ENCODE measurements around the gene PCDHA1.
"Not testable (repeated sequence)": the region's sequence is repeated elsewhere in the genome, so short reads cannot be mapped to it uniquely, and the experiment has no call there.

PCDHA1 gene

DNA sequence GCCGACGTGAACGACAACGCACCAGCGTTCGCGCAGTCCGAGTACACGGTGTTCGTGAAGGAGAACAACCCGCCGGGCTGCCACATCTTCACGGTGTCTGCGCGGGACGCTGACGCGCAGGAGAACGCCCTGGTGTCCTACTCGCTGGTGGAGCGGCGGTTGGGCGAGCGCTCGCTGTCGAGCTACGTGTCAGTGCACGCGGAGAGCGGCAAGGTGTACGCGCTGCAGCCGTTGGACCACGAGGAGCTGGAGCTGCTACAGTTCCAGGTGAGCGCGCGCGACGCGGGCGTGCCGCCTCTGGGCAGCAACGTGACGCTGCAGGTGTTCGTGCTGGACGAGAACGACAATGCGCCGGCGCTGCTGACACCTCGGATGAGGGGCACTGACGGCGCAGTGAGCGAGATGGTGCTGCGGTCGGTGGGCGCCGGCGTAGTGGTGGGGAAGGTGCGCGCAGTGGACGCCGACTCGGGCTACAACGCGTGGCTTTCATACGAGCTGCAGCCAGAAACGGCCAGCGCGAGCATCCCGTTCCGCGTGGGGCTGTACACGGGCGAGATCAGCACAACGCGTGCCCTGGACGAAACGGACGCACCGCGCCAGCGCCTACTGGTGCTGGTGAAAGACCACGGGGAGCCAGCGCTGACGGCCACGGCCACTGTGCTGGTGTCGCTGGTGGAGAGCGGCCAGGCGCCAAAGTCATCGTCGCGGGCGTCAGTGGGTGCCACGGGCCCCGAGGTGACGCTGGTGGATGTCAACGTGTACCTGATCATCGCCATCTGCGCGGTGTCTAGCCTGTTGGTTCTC is 64.1 kb downstream of the PCDHA1 start:
- DNase-seq (ENCODE audit: low spot score), result not testable (repeated sequence)

GRCh38 chr5:140855772-140856674 is 70.1 kb downstream of the PCDHA1 start, which contains the start of gene PCDHA10:
TSS of gene PCDHA10 (plus strand) at chr5:140855897. CDS start at chr5:140856049, 152 bp downstream.
- no peak for DNase-seq (ENCODE audit: low spot score)

DNA sequence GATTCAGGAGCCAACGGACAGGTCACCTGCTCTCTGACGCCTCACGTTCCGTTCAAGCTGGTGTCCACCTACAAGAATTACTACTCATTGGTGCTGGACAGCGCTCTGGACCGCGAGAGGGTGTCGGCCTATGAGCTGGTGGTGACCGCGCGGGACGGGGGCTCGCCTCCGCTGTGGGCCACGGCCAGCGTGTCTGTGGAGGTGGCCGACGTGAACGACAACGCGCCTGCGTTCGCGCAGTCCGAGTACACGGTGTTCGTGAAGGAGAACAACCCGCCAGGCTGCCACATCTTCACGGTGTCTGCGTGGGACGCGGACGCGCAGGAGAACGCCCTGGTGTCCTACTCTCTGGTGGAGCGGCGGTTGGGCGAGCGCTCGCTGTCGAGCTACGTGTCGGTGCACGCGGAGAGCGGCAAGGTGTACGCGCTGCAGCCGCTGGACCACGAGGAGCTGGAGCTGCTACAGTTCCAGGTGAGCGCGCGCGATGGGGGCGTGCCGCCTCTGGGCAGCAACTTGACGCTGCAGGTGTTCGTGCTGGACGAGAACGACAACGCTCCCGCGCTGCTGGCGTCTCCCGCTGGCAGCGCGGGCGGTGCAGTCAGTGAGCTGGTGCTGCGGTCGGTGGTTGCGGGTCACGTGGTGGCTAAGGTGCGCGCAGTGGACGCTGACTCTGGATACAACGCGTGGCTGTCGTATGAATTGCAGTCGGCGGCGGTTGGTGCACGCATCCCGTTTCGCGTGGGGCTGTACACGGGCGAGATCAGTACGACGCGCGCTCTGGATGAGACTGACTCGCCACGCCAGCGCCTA is 71.4 kb downstream of the PCDHA1 start:
- no peak for DNase-seq (ENCODE audit: low spot score)

DNA sequence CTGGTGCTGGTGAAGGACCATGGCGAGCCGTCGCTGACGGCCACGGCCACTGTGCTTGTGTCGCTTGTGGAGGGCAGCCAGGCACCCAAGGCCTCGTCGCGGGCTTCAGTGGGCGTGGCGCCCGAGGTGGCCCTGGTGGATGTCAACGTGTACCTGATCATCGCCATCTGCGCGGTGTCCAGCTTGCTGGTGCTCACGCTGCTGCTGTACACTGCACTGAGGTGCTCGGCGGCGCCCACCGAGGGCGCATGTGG is 72.0 kb downstream of the PCDHA1 start:
- DNase-seq (ENCODE audit: low spot score), result no peak

DNA sequence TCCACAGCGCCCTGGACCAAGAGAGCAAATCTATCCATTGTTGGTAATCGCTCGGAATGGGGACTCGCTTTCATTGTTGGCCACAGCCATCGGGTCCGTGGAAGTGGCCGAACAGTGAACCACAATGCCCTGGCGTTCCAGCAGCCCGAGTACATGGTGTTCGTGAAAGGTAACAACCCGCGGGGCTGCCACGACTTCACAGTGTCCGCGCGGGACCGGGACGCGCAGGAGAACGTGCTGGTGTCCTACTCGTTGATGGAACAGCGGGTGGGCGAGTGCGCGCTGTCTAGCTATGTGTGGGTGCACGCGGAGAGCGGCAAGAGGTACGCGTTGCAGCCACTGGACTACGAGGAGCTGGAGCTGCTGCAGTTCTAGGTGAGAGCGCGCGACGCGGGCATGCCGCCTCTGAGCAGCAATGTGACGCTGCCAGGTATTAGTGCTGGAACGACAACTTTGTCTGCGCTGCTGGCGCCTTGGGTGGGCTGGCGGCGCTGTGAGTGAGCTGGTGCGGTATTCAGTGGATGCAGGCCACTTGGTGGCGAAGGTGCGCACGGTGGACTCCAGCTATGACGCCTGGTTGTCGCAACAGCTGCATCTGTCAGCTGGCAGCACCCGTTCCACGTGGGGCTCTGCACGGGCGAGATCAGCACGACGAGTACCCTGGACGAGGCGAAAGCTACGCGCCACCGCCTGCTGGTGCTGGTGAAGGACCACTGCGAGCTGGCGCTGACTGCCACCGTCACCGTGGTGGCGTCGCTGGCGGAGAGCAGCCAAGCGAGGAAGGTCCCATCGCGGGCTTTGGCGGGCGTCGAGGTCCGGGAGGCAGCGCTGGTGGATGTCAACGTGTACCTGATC is 76.7 kb downstream of the PCDHA1 start:
- DNase-seq (ENCODE audit: low spot score), result no peak

DNA sequence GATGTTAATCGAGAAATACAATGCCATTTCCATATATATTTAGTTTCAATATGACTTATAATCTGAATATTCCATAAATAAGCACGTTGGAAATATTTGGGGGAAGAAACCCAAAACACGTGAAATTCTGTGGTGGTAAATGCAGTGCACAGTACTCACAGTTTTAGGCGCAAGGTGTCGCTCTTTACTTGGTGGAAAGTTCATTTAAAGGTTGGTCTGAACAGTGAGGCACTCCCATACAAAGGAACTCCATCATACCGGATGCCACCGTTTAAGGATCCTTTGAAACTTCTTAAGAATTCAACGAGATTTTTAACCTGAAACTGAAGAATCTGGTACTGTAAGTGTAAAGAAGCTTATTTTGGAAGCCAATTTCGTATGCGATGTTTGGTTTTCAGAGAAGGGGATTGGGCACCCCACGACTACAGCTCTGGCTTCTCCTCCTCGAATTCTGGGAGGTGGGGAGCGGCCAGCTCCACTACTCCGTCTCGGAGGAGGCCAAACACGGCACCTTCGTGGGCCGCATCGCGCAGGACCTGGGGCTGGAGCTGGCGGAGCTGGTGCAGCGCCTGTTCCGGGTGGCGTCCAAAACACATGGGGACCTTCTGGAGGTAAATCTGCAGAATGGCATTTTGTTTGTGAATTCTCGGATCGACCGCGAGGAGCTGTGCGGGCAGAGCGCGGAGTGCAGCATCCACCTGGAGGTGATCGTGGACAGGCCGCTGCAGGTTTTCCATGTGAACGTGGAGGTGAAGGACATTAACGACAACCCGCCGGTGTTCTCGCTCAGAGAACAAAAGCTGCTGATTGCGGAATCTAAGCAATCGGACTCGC is 83.0 kb downstream of the PCDHA1 start, which contains the start of gene PCDHA11:
PCDHA11 (plus strand) TSS at position 237 of the 834 bp plus-strand sequence; CDS start at position 384, 147 bp downstream.
- peak; percentile 82 for DNase-seq (ENCODE audit: low spot score)

DNA sequence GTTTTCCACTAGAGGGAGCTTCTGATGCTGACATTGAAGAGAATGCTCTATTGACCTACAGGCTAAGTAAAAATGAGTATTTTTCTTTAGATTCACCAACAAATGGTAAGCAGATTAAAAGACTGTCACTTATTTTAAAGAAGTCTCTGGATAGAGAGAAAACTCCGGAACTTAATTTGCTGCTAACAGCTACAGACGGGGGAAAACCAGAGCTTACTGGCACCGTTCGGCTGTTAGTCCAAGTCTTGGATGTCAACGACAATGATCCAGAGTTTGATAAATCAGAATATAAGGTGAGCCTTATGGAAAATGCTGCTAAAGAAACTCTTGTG is 83.6 kb downstream of the PCDHA1 start:
- no peak for DNase-seq (ENCODE audit: low spot score)

GRCh38 chr5:140870221-140871201 is 84.6 kb downstream of the PCDHA1 start:
- DNase-seq (ENCODE audit: low spot score), result no peak

DNA sequence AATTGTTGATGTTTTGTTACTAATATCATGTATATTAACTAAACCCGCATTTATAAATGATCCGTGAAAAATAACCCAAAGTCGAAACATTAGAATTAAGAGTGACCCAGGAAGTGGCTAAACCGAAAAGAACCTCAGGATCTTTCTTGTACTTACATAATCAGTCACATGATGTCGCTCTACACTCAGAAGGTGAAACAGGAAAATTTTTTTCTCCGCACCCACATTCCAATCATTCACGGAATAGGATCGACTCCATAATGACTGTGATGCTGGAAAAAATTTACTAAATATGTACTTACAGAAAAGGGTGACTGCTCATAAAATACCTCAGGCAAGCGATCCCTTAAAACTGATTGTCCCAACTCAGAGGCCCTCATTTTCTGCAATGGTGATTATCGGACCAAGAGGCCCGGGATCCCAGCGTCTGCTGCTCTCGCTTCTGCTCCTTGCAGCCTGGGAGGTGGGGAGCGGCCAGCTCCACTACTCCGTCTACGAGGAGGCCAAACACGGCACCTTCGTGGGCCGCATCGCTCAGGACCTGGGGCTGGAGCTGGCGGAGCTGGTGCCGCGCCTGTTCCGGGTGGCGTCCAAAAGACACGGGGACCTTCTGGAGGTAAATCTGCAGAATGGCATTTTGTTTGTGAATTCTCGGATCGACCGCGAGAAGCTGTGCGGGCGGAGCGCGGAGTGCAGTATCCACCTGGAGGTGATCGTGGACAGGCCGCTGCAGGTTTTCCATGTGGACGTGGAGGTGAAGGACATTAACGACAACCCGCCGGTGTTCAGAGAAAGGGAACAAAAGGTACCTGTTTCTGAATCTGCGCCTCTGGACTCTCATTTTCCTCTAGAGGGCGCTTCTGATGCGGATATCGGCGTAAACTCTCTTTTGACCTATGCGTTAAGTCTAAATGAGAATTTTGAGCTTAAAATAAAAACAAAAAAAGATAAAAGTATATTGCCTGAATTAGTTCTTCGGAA is 89.4 kb downstream of the PCDHA1 start, which contains the start of gene PCDHA12:
PCDHA12 (plus strand) TSS at position 224 of the 981 bp plus-strand sequence; CDS start at position 389, 165 bp downstream.
- DNase-seq (ENCODE audit: low spot score), result no peak

GRCh38 chr5:140876541-140877261 is 90.8 kb downstream of the PCDHA1 start:
- not testable (repeated sequence) for DNase-seq (ENCODE audit: low spot score)

DNA sequence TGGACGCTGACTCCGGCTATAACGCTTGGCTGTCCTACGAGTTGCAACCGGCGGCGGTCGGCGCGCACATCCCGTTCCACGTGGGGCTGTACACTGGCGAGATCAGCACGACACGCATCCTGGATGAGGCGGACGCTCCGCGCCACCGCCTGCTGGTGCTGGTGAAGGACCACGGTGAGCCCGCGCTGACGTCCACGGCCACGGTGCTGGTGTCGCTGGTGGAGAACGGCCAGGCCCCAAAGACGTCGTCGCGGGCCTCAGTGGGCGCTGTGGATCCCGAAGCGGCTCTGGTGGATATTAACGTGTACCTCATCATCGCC is 91.3 kb downstream of the PCDHA1 start:
- DNase-seq (ENCODE audit: low spot score), result no peak

DNA sequence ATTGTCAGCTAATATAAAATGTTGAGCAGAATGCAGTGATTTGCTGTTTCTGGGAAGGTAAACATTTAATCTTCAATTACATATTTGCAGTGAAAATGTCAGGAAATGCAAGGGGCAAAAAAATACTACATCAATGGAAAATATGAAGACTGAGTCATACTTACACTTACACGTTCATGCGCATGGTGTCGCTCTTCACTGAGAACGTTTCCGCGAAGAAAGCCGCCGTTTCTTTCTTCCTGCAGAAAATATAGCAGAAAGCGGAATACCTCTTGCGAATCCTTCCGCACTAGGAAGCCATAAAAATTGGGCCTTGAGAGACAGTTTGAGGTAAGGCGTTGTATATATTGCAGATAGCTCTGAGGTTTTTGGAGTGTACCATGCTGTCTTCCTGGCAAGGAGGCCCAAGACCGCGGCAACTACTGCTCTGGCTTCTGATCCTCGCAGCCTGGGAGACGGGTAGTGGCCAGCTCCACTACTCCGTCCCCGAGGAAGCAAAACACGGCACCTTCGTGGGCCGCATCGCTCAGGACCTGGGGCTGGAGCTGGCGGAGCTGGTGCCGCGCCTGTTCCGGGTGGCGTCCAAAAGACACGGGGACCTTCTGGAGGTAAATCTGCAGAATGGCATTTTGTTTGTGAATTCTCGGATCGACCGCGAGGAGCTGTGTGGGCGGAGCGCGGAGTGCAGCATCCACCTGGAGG is 96.1 kb downstream of the PCDHA1 start, which contains the start of gene PCDHA13:
PCDHA13 (plus strand) TSS at position 236 of the 702 bp plus-strand sequence; CDS start at position 381, 145 bp downstream.
- no peak for DNase-seq (ENCODE audit: low spot score)

- peak; percentile 15 for DNase-seq (ENCODE audit: low spot score)
These were observed 96.6 kb downstream of the PCDHA1 start for GRCh38 chr5:140882591-140882899.

DNA sequence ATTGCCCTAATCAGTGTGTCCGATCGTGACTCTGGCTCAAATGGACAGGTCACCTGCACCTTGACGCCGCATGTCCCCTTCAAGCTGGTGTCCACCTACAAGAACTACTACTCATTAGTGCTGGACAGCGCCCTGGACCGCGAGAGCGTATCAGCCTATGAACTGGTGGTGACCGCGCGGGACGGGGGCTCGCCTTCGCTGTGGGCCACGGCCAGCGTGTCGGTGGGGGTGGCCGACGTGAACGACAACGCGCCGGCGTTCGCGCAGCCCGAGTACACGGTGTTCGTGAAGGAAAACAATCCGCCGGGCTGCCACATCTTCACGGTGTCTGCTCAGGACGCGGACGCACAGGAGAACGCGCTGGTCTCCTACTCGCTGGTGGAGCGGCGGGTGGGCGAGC is 97.4 kb downstream of the PCDHA1 start:
- no peak for DNase-seq (ENCODE audit: low spot score)

DNA sequence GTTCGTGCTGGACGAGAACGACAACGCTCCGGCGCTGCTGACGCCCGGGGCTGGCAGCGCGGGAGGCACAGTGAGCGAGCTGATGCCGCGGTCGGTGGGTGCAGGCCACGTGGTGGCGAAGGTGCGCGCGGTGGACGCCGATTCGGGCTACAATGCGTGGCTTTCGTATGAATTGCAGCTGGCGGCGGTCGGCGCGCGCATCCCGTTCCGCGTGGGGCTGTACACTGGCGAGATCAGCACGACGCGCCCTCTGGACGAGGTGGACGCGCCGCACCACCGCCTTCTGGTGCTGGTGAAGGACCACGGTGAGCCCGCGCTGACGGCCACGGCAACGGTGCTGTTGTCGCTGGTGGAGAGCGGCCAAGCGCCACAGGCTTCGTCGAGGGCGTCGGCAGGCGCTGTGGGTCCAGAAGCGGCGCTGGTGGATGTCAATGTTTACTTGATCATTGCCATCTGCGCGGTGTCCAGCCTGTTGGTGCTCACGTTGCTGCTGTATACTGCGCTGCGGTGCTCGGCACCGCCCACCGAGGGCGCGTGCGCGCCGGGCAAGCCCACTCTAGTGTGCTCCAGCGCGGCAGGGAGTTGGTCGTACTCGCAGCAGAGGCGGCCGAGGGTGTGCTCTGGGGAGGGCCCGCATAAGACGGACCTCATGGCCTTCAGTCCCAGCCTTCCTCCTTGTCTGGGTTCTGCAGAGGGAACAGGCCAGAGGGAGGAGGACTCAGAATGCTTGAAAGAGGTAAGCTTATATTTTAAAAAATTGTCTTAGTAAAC is 98.2 kb downstream of the PCDHA1 start:
- no peak for DNase-seq (ENCODE audit: low spot score)

GRCh38 chr5:140916325-140916724 is 130.4 kb downstream of the PCDHA1 start:
- DNase-seq (ENCODE audit: low spot score), result no peak

Data from SK-N-DZ (cell line).